HepG2 (cell line): ENCODE data around the gene CYB5R2. TPM values are rescaled to one million over a fixed set of nuclear protein-coding genes. Genes with fewer than 3 reads are reported as not detected.
A peak's percentile ranks its signal among the peaks of the same experiment; 100 is the strongest.

Experiments used
- CBX5 ChIP-seq: sonication (generic); formaldehyde crosslinking; IDR thresholded peaks from 2 replicates; pipeline ENCODE4 v1.4.0; 2020; ENCODE audit warnings: missing genetic modification reagents, borderline replicate concordance
- IKZF5 ChIP-seq: IDR thresholded peaks from 2 replicates; pipeline ENCODE4 v1.6.1; 2018; ENCODE audit warnings: missing genetic modification reagents, mild to moderate bottlenecking, missing compliant biosample characterization
- ISL2 ChIP-seq: sonication (generic); formaldehyde crosslinking; IDR thresholded peaks from 2 replicates; pipeline ENCODE4 v1.5.0; 2020; ENCODE audit warnings: missing genetic modification reagents
- MEF2D ChIP-seq: sonication (generic); formaldehyde crosslinking; IDR thresholded peaks from 2 replicates; pipeline ENCODE4 v1.5.1; 2020; ENCODE audit warnings: mild to moderate bottlenecking, missing genetic modification reagents
- MTF1 ChIP-seq: sonication (generic); formaldehyde crosslinking; IDR thresholded peaks from 2 replicates; pipeline ENCODE4 v1.5.0; 2020; ENCODE audit warnings: missing genetic modification reagents
- NFRKB ChIP-seq: fragments of 450-650 bp; IDR thresholded peaks from 2 replicates; pipeline ENCODE4 v1.6.1; 2017
- POLR2G ChIP-seq: fragments of 200-400 bp; formaldehyde crosslinking; IDR thresholded peaks from 2 replicates; pipeline ENCODE4 v1.6.1; 2018; ENCODE audit warnings: mild to moderate bottlenecking, low read depth, low read length, moderate library complexity
- PRDM10 ChIP-seq: sonication (generic); formaldehyde crosslinking; IDR thresholded peaks from 2 replicates; pipeline ENCODE4 v1.4.0; 2020; ENCODE audit warnings: low read depth, missing genetic modification reagents
- PRMT3 ChIP-seq: sonication (generic); formaldehyde crosslinking; IDR thresholded peaks from 2 replicates; pipeline ENCODE4 v1.8.1; 2022; ENCODE audit warnings: low read depth, mild to moderate bottlenecking, moderate library complexity, missing genetic modification reagents, borderline replicate concordance
- RAD51 ChIP-seq: fragments of 450-650 bp; IDR thresholded peaks from 2 replicates; pipeline ENCODE4 v1.6.1; 2016; ENCODE audit warnings: borderline replicate concordance
- TARDBP ChIP-seq: sonication (generic); formaldehyde crosslinking; IDR thresholded peaks from 2 replicates; pipeline ENCODE4 v1.8.0; 2022; ENCODE audit warnings: mild to moderate bottlenecking, missing genetic modification reagents
- ZFP41 ChIP-seq: sonication (generic); formaldehyde crosslinking; IDR thresholded peaks from 2 replicates; pipeline ENCODE4 v1.4.0; 2020; ENCODE audit warnings: mild to moderate bottlenecking, missing genetic modification reagents, borderline replicate concordance
- ZNF121 ChIP-seq: sonication (generic); formaldehyde crosslinking; IDR thresholded peaks from 2 replicates; pipeline ENCODE4 v1.5.0; 2020; ENCODE audit warnings: mild to moderate bottlenecking, missing genetic modification reagents
- ZNF24 ChIP-seq: fragments of 450-650 bp; IDR thresholded peaks from 2 replicates; pipeline ENCODE4 v1.6.1; 2017; ENCODE audit warnings: antibody characterized with exemption, mild to moderate bottlenecking
- ZNF350 ChIP-seq: sonication (generic); formaldehyde crosslinking; IDR thresholded peaks from 2 replicates; pipeline ENCODE4 v1.4.0; 2020; ENCODE audit warnings: mild to moderate bottlenecking, low read depth, missing genetic modification reagents, borderline replicate concordance
- ZNF790 ChIP-seq: sonication (generic); formaldehyde crosslinking; IDR thresholded peaks from 2 replicates; pipeline ENCODE4 v1.8.0; 2022; ENCODE audit warnings: missing genetic modification reagents, mild to moderate bottlenecking, borderline replicate concordance
- polyA plus RNA-seq, 8 experiments: library from polyadenylated mRNA; depleted of rRNA in 3 of 8; stranded (reverse) in 7 of 8; unstranded in 1 of 8; fragments of >200 nt; fragmentation: Illumina TruSeq in 4 of 8; extraction: Trizol in 4 of 8; gene quantifications; 2 replicates each; pipeline versions ENCODE4 v1.2.1 to v1.2.3, GENCODE V29; 2011 to 2016; ENCODE audit warnings: low read depth in 4 of 8, missing spikeins in 1 of 8, mixed read lengths in 1 of 8; ENCODE audit not compliant: insufficient read depth in 1 of 8
- total RNA-seq, 5 experiments: library from RNA; depleted of rRNA; stranded (reverse); fragments of >200 nt; fragmentation: Illumina TruSeq; extraction: Trizol; gene quantifications; 2 replicates each; pipeline ENCODE4 v1.2.3, GENCODE V29; 2016; ENCODE audit warnings: low read depth in 1 of 5

CYB5R2 gene
- total and polyA plus RNA-seq, 2 of the 13 experiments (the other 11 are each of a cell fraction or from before 2014, with no cell fraction given), result 0.40 to 0.51 TPM

- no peak for TF ChIP-seq CBX5 (CRISPR knock-in tag)
- no peak for TF ChIP-seq ZNF790
- TF ChIP-seq ZNF121, result 0 out of 2 replicates have a peak, but pooled peaks have one; percentile 22
- TF ChIP-seq PRMT3, result no peak
- no peak for TF ChIP-seq POLR2G
- no peak for TF ChIP-seq IKZF5
- no peak for TF ChIP-seq PRDM10 (CRISPR knock-in tag)
- no peak for TF ChIP-seq NFRKB
- no peak for TF ChIP-seq ZFP41 (CRISPR knock-in tag)
- TF ChIP-seq TARDBP (CRISPR knock-in tag), result no peak
- TF ChIP-seq MEF2D (CRISPR knock-in tag), result no peak
- no peak for TF ChIP-seq ISL2 (CRISPR knock-in tag)
- no peak for TF ChIP-seq RAD51
- no peak; the same call in 1 of the 2 replicates for TF ChIP-seq ZNF350
- TF ChIP-seq MTF1 (CRISPR knock-in tag), result no peak
- TF ChIP-seq ZNF24, result no peak
Observed at GRCh38 chr11:7655253-7656217, 17.8 kb downstream of the CYB5R2 start (continued).
